HG02970 (cell line): ENCODE results near the gene TMEM108.

Experiments
- ATAC-seq: cut with Tn5 transposase; IDR thresholded peaks from one replicate; pipeline ENCODE4 v1.9.1; 2021; ENCODE audit warnings: mild to moderate bottlenecking, moderate library complexity, moderate number of reproducible peaks; ENCODE audit not compliant: unreplicated experiment, low FRiP score

Gene TMEM108

GRCh38 chr3:133053532-133053931 is 15.3 kb downstream of the TMEM108 start:
- no peak for ATAC-seq

- ATAC-seq: no peak
These were observed 16.4 kb downstream of the TMEM108 start for GRCh38 chr3:133054586-133054985.

- ATAC-seq: no peak
These were observed 17.1 kb downstream of the TMEM108 start for GRCh38 chr3:133055339-133055738.

- no peak for ATAC-seq
These were observed 20.1 kb downstream of the TMEM108 start for GRCh38 chr3:133058243-133058642.

- ATAC-seq: no peak
These were observed 20.6 kb downstream of the TMEM108 start for GRCh38 chr3:133058831-133059230.

GRCh38 chr3:133065193-133065961 is 27.2 kb downstream of the TMEM108 start:
- no peak for ATAC-seq

GRCh38 chr3:133066026-133066425 is 27.8 kb downstream of the TMEM108 start:
- ATAC-seq: no peak

- ATAC-seq: no peak
These were observed 31.5 kb downstream of the TMEM108 start for GRCh38 chr3:133069556-133070286.

- ATAC-seq: no peak
These were observed 36.8 kb downstream of the TMEM108 start for GRCh38 chr3:133074977-133075376.

GRCh38 chr3:133077688-133078087 is 39.5 kb downstream of the TMEM108 start:
- ATAC-seq: no peak

- ATAC-seq: no peak
These were observed 41.4 kb downstream of the TMEM108 start for GRCh38 chr3:133079621-133080020.

- ATAC-seq: no peak
These were observed 42.8 kb downstream of the TMEM108 start for GRCh38 chr3:133081016-133081415.

- ATAC-seq: no peak
These were observed 45.2 kb downstream of the TMEM108 start for GRCh38 chr3:133083395-133083794.

- ATAC-seq: no peak
These were observed 51.8 kb downstream of the TMEM108 start for GRCh38 chr3:133089906-133090485.

GRCh38 chr3:133092681-133093080 is 54.5 kb downstream of the TMEM108 start:
- ATAC-seq: no peak

- ATAC-seq: no peak
These were observed 55.2 kb downstream of the TMEM108 start for GRCh38 chr3:133093366-133093765.

GRCh38 chr3:133096900-133097613 is 58.9 kb downstream of the TMEM108 start:
- no peak for ATAC-seq

GRCh38 chr3:133103706-133104105 is 65.5 kb downstream of the TMEM108 start:
- ATAC-seq: no peak

- ATAC-seq: no peak
These were observed 68.0 kb downstream of the TMEM108 start for GRCh38 chr3:133106169-133106568.

- ATAC-seq: no peak
These were observed 74.5 kb downstream of the TMEM108 start for GRCh38 chr3:133112666-133113065.

GRCh38 chr3:133113526-133113925 is 75.3 kb downstream of the TMEM108 start:
- no peak for ATAC-seq
